ENCODE results near the gene TBC1D10B.

GRCh38 chr16:30377812-30378235, 7.5 kb upstream of the TBC1D10B start:
- no peak for TF ChIP-seq CTCF (conservative IDR thresholded peaks at IDR 0.05; ENCODE audit: low read depth, low read length)
- no peak for TF ChIP-seq EZH2phosphoT487 (IDR thresholded peaks at IDR 0.05; ENCODE audit: borderline replicate concordance, low read length)

Measured in PC-3 (cell line).